GM06990 (cell line): ENCODE results near the gene DOCK9.

ENCODE experiments used
- DNase-seq: peaks from one replicate; pipeline ENCODE4 v3.0.0-alpha.2; 2011; ENCODE audit not compliant: insufficient read length; ENCODE audit errors: extremely low read depth
- H3K27me3 ChIP-seq: replicated peaks from 2 replicates; pipeline ENCODE4 v1.6.0; 2011; ENCODE audit warnings: low read length; ENCODE audit not compliant: control insufficient read depth, insufficient read depth
- H3K36me3 ChIP-seq: 2 replicates; pipeline ENCODE4 v1.5.1; 2011; ENCODE audit warnings: low read length; ENCODE audit not compliant: control insufficient read depth, insufficient read depth
- H3K4me3 ChIP-seq: replicated peaks from 2 replicates; pipeline ENCODE4 v1.5.1; 2011; ENCODE audit warnings: low read depth, mild to moderate bottlenecking, control low read depth, low read length
- CTCF ChIP-seq: IDR thresholded peaks from 2 replicates; pipeline ENCODE4 v1.5.1; 2011; ENCODE audit warnings: low read length, control low read depth, mild to moderate bottlenecking, inconsistent platforms; ENCODE audit not compliant: insufficient read depth, poor library complexity, severe bottlenecking

Gene DOCK9

GRCh38 chr13:98885600-98885999 lies 92.3 kb downstream of the DOCK9 start:
- TF ChIP-seq CTCF, result no peak
- H3K27me3 ChIP-seq, result no peaks in the 10 kb centered on the region; the same call in 1 of the 2 replicates
- H3K4me3 ChIP-seq, result no peak overlapping the region
- no peak for DNase-seq
- no peaks in the 10 kb centered on the region for H3K36me3 ChIP-seq

GRCh38 chr13:98883998-98884397 lies 93.9 kb downstream of the DOCK9 start:
- DNase-seq, result no peak
- Histone ChIP-seq H3K27me3 (no peaks in the 10 kb centered on the region; the same call in 1 of the 2 replicates), H3K4me3 (no peak overlapping the region), H3K36me3 (no peaks in the 10 kb centered on the region)
- no peak for TF ChIP-seq CTCF

GRCh38 chr13:98881390-98881789 lies 96.5 kb downstream of the DOCK9 start:
- Histone ChIP-seq H3K36me3 (no peaks in the 10 kb centered on the region), H3K4me3 (no peak overlapping the region), H3K27me3 (no peaks in the 10 kb centered on the region; the same call in 1 of the 2 replicates)
- no peak for DNase-seq
- no peak for TF ChIP-seq CTCF

- Histone ChIP-seq H3K4me3 (no peak overlapping the region), H3K27me3 (no peaks in the 10 kb centered on the region; the same call in 1 of the 2 replicates), H3K36me3 (no peaks in the 10 kb centered on the region)
- DNase-seq, result no peak
- no peak for TF ChIP-seq CTCF
Observed at GRCh38 chr13:98880677-98881076, 97.2 kb downstream of the DOCK9 start.

GRCh38 chr13:98879957-98880356 lies 97.9 kb downstream of the DOCK9 start:
- Histone ChIP-seq H3K27me3 (no peaks in the 10 kb centered on the region; the same call in 1 of the 2 replicates), H3K4me3 (no peak overlapping the region), H3K36me3 (no peaks in the 10 kb centered on the region)
- no peak for DNase-seq
- TF ChIP-seq CTCF, result no peak

- no peak for DNase-seq
- no peaks in the 10 kb centered on the region for H3K36me3 ChIP-seq
- no peaks in the 10 kb centered on the region; the same call in 1 of the 2 replicates for H3K27me3 ChIP-seq
- no peak overlapping the region for H3K4me3 ChIP-seq
- no peak for TF ChIP-seq CTCF
Observed at GRCh38 chr13:98879127-98879520, 98.7 kb downstream of the DOCK9 start.
